ENCODE measurements around the gene PLTP. TPM values are rescaled to one million over a fixed set of nuclear protein-coding genes. Genes with fewer than 3 reads are reported as not detected.

The PLTP gene
- total and polyA plus RNA-seq, 2 of the 13 experiments (the other 11 are each of a cell fraction or from before 2014, with no cell fraction given): 16.9 to 28.6 TPM

DNA sequence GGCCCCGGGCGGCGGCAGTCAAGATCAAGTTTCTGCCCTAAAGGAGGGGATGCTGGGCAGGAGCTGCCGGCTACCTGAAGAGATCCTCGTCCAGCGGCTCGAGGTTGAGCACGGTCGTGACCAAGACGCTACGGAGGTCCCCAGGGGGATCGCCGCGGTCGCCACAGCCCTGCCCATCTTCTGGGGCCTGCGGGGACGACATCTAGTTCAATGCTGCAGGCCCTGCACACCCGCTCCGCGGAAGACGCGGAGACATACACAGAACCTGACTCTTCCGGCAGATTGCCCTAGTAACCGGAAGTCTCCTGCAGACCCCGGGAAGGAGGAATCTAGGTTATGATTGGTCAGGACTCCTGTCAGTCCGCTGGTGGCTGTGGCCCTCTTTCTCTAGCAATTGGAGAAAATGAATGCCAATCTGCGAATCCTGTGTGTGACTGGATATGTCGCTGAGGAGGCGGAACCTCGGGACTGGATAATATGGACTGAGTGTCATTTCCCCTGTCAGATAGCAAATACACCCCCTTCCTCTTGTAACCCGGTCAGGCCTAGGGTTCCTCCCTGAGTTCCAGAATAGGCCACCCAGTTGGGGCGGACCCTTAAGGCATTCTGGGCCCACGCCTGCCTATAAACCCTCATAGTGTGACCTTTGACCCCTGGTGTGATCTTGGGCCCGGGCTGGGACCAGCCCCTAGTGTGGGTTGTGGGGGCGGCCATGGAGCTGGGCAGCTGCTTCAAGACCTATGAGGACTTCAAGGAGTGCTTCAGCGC, 54.7 kb downstream of the PLTP start, which contains the start of the genes ACOT8 and ZSWIM3 (continued):
- TF ChIP-seq, protein P1, sequence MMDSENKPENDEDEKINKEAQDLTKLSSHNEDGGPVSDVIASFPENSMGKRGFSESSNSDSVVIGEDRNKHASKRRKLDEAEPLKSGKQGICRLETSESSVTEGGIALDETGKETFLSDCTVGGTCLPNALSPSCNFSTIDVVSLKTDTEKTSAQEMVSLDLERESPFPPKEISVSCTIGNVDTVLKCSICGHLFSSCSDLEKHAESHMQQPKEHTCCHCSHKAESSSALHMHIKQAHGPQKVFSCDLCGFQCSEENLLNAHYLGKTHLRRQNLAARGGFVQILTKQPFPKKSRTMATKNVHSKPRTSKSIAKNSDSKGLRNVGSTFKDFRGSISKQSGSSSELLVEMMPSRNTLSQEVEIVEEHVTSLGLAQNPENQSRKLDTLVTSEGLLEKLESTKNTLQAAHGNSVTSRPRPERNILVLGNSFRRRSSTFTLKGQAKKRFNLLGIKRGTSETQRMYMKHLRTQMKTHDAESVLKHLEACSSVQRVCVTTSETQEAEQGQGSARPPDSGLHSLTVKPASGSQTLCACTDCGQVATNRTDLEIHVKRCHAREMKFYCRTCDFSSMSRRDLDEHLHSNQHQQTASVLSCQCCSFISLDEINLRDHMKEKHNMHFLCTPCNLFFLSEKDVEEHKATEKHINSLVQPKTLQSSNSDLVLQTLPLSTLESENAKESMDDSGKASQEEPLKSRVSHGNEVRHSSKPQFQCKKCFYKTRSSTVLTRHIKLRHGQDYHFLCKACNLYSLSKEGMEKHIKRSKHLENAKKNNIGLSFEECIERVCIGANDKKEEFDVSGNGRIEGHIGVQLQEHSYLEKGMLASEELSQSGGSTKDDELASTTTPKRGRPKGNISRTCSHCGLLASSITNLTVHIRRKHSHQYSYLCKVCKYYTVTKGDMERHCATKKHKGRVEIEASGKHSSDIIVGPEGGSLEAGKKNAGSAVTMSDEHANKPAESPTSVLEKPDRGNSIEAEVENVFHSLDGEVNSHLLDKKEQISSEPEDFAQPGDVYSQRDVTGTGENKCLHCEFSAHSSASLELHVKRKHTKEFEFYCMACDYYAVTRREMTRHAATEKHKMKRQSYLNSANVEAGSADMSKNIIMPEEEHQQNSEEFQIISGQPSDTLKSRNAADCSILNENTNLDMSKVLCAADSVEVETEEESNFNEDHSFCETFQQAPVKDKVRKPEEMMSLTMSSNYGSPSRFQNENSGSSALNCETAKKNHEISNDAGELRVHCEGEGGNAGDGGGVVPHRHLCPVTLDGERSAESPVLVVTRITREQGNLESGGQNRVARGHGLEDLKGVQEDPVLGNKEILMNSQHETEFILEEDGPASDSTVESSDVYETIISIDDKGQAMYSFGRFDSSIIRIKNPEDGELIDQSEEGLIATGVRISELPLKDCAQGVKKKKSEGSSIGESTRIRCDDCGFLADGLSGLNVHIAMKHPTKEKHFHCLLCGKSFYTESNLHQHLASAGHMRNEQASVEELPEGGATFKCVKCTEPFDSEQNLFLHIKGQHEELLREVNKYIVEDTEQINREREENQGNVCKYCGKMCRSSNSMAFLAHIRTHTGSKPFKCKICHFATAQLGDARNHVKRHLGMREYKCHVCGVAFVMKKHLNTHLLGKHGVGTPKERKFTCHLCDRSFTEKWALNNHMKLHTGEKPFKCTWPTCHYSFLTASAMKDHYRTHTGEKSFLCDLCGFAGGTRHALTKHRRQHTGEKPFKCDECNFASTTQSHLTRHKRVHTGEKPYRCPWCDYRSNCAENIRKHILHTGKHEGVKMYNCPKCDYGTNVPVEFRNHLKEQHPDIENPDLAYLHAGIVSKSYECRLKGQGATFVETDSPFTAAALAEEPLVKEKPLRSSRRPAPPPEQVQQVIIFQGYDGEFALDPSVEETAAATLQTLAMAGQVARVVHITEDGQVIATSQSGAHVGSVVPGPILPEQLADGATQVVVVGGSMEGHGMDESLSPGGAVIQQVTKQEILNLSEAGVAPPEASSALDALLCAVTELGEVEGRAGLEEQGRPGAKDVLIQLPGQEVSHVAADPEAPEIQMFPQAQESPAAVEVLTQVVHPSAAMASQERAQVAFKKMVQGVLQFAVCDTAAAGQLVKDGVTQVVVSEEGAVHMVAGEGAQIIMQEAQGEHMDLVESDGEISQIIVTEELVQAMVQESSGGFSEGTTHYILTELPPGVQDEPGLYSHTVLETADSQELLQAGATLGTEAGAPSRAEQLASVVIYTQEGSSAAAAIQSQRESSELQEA (CRISPR knock-in tag; IDR thresholded peaks at IDR 0.05; ENCODE audit: not compliant biosample characterization): peak; percentile 95
- TF ChIP-seq, protein P2, sequence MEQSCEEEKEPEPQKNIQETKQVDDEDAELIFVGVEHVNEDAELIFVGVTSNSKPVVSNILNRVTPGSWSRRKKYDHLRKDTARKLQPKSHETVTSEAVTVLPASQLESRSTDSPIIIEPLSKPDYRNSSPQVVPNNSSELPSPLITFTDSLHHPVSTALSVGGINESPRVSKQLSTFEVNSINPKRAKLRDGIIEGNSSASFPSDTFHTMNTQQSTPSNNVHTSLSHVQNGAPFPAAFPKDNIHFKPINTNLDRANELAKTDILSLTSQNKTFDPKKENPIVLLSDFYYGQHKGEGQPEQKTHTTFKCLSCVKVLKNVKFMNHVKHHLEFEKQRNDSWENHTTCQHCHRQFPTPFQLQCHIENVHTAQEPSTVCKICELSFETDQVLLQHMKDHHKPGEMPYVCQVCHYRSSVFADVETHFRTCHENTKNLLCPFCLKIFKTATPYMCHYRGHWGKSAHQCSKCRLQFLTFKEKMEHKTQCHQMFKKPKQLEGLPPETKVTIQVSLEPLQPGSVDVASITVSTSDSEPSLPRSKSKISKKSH (CRISPR knock-in tag; IDR thresholded peaks at IDR 0.05; ENCODE audit: borderline replicate concordance): peak; percentile 64; the same call in 1 of the 2 replicates
- TF ChIP-seq ZNF24 (IDR thresholded peaks at IDR 0.05): peak; percentile 35; the same call in 1 of the 2 replicates
- TF ChIP-seq MEIS2 (CRISPR knock-in tag; IDR thresholded peaks at IDR 0.05): peak; percentile 98
- TF ChIP-seq ZNF12 (CRISPR knock-in tag; IDR thresholded peaks at IDR 0.05): peak; percentile 75
- peak; percentile 94 for TF ChIP-seq ZNF607 (CRISPR knock-in tag; IDR thresholded peaks at IDR 0.05; ENCODE audit: borderline replicate concordance)
- TF ChIP-seq CREBL2 (CRISPR knock-in tag; IDR thresholded peaks at IDR 0.05; ENCODE audit: borderline replicate concordance): no peak; the same call in 1 of the 2 replicates
- TF ChIP-seq ZNF501 (CRISPR knock-in tag; IDR thresholded peaks at IDR 0.05): peak; percentile 98
- 0 out of 2 replicates have a peak, but pooled peaks have one; percentile 11 for TF ChIP-seq ZNF333 (CRISPR knock-in tag; IDR thresholded peaks at IDR 0.05; ENCODE audit: borderline replicate concordance)
- TF ChIP-seq, protein P3, sequence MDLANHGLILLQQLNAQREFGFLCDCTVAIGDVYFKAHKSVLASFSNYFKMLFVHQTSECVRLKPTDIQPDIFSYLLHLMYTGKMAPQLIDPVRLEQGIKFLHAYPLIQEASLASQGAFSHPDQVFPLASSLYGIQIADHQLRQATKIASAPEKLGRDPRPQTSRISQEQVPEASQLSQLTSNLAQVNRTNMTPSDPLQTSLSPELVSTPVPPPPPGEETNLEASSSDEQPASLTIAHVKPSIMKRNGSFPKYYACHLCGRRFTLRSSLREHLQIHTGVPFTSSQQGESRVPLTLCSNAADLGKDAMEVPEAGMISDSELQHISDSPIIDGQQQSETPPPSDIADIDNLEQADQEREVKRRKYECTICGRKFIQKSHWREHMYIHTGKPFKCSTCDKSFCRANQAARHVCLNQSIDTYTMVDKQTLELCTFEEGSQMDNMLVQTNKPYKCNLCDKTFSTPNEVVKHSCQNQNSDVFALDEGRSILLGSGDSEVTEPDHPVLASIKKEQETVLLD (CRISPR knock-in tag; IDR thresholded peaks at IDR 0.05; ENCODE audit: low read depth): no peak
- peak; percentile 57; the same call in 1 of the 2 replicates for TF ChIP-seq ZNF772 (CRISPR knock-in tag; IDR thresholded peaks at IDR 0.05)
- TF ChIP-seq ZSCAN20 (CRISPR knock-in tag; IDR thresholded peaks at IDR 0.05; ENCODE audit: borderline replicate concordance): no peak; the same call in 1 of the 2 replicates
- TF ChIP-seq NKX3-1 (CRISPR knock-in tag; IDR thresholded peaks at IDR 0.05): peak; percentile 50; the same call in 1 of the 2 replicates
- TF ChIP-seq SOX6 (IDR thresholded peaks at IDR 0.05): no peak
- peak; percentile 78 for TF ChIP-seq SOX6 (CRISPR knock-in tag; IDR thresholded peaks at IDR 0.05)
- 0 out of 2 replicates have a peak, but pooled peaks have one; percentile 36 for TF ChIP-seq ZNF713 (CRISPR knock-in tag; IDR thresholded peaks at IDR 0.05)
- TF ChIP-seq MYNN (CRISPR knock-in tag; IDR thresholded peaks at IDR 0.05; ENCODE audit: low read depth): peak; percentile 85; the same call in 1 of the 2 replicates
- TF ChIP-seq ZNF331 (CRISPR knock-in tag; IDR thresholded peaks at IDR 0.05): peak; percentile 77

Data from HepG2 (cell line).